HepG2 (cell line): ENCODE measurements around the gene NHSL1. TPM values are rescaled to one million over a fixed set of nuclear protein-coding genes. Genes with fewer than 3 reads are reported as not detected.

Source experiments
- ATF2 ChIP-seq: sonication (generic); formaldehyde crosslinking; IDR thresholded peaks from 2 replicates; pipeline ENCODE4 v1.4.0; 2020; ENCODE audit warnings: missing genetic modification reagents
- KLF9 ChIP-seq: IDR thresholded peaks from 2 replicates; pipeline ENCODE4 v1.6.1; 2016; ENCODE audit warnings: low read depth
- NFAT5 ChIP-seq: sonication (generic); formaldehyde crosslinking; IDR thresholded peaks from 2 replicates; pipeline ENCODE4 v1.4.0; 2020; ENCODE audit warnings: missing genetic modification reagents
- TCF7 ChIP-seq: sonication (generic); IDR thresholded peaks from 2 replicates; pipeline ENCODE4 v1.6.1; 2016; ENCODE audit warnings: antibody characterized with exemption, low read depth
- THAP7 ChIP-seq: sonication (generic); formaldehyde crosslinking; IDR thresholded peaks from 2 replicates; pipeline ENCODE4 v1.8.1; 2023; ENCODE audit warnings: mild to moderate bottlenecking, missing genetic modification reagents
- ZNF318 ChIP-seq: sonication (generic); formaldehyde crosslinking; IDR thresholded peaks from 2 replicates; pipeline ENCODE4 v1.4.0; 2020; ENCODE audit warnings: mild to moderate bottlenecking, missing genetic modification reagents
- ZNF329 ChIP-seq: sonication (generic); formaldehyde crosslinking; IDR thresholded peaks from 2 replicates; pipeline ENCODE4 v1.9.0; 2021; ENCODE audit warnings: low read depth, mild to moderate bottlenecking, missing genetic modification reagents
- ZNF770 ChIP-seq: sonication (generic); formaldehyde crosslinking; IDR thresholded peaks from 2 replicates; pipeline ENCODE4 v1.5.0; 2020; ENCODE audit warnings: mild to moderate bottlenecking, missing genetic modification reagents
- ZSCAN20 ChIP-seq: sonication (generic); formaldehyde crosslinking; IDR thresholded peaks from 2 replicates; pipeline ENCODE4 v1.4.0; 2020; ENCODE audit warnings: missing genetic modification reagents, mild to moderate bottlenecking, borderline replicate concordance
- polyA plus RNA-seq, 8 experiments: library from polyadenylated mRNA; depleted of rRNA in 3 of 8; stranded (reverse) in 7 of 8; unstranded in 1 of 8; fragments of >200 nt; fragmentation: Illumina TruSeq in 4 of 8; extraction: Trizol in 4 of 8; gene quantifications; 2 replicates each; pipeline versions ENCODE4 v1.2.1 to v1.2.3, GENCODE V29; 2011 to 2016; ENCODE audit warnings: low read depth in 4 of 8, missing spikeins in 1 of 8, mixed read lengths in 1 of 8; ENCODE audit not compliant: insufficient read depth in 1 of 8
- total RNA-seq, 5 experiments: library from RNA; depleted of rRNA; stranded (reverse); fragments of >200 nt; fragmentation: Illumina TruSeq; extraction: Trizol; gene quantifications; 2 replicates each; pipeline ENCODE4 v1.2.3, GENCODE V29; 2016; ENCODE audit warnings: low read depth in 1 of 5

The NHSL1 gene
- total and polyA plus RNA-seq, 2 of the 13 experiments (the other 11 are each of a cell fraction or from before 2014, with no cell fraction given), result 24.9 to 53.6 TPM

- no peak; the same call in 1 of the 2 replicates for TF ChIP-seq NFAT5 (CRISPR knock-in tag)
- TF ChIP-seq ZNF770, result peak; percentile 74
- no peak for TF ChIP-seq ZNF318 (CRISPR knock-in tag)
- no peak; the same call in 1 of the 2 replicates for TF ChIP-seq KLF9 (CRISPR knock-in tag)
- TF ChIP-seq ZSCAN20 (CRISPR knock-in tag), result peak; percentile 97
- TF ChIP-seq TCF7, result peak; percentile 19; the same call in 1 of the 2 replicates
- peak; percentile 80 for TF ChIP-seq ZNF329 (CRISPR knock-in tag)
- TF ChIP-seq ATF2 (CRISPR knock-in tag), result peak; percentile 57; the same call in 1 of the 2 replicates
- peak; percentile 66; the same call in 1 of the 2 replicates for TF ChIP-seq THAP7 (CRISPR knock-in tag)
Observed at GRCh38 chr6:138403801-138404665, 95.3 kb downstream of the NHSL1 start, which contains the start of gene HEBP2 (continued).
